PC-3 (cell line): Measurements from ENCODE around the gene DOK5. TPM values are rescaled to one million over a fixed set of nuclear protein-coding genes. Genes with fewer than 3 reads are reported as not detected.

ENCODE experiments used
- ATAC-seq: fragments of 200-7000 bp; cut with Tn5 transposase; 2 replicates; pipeline ENCODE4 v1.9.1; 2020; ENCODE audit warnings: mild to moderate bottlenecking, moderate library complexity
- BruUV-seq: library from RNA; stranded (reverse); fragments of 400-500 nt; replicated peaks from 2 replicates; lab custom pipeline; 2021; lab: Mats Ljungman, UMichigan
- CTCF ChIA-PET: fragments of 300-600 bp; sonication (Branson Sonifier 250); formaldehyde crosslinking; loops from one replicate; lab custom pipeline; 2022; ENCODE audit warnings: antibody characterized with exemption; lab: Charles Lee
- POLR2A ChIA-PET: fragments of 300-600 bp; sonication (Branson Sonifier 250); formaldehyde crosslinking; loops from one replicate; lab custom pipeline; 2022; ENCODE audit warnings: antibody characterized with exemption; ENCODE audit not compliant: unreplicated experiment; lab: Charles Lee
- DNase-seq: peaks from one replicate; pipeline ENCODE4 v3.0.0-alpha.2; 2015
- H2AFZ ChIP-seq: fragments of 300-600 bp; sonication (generic); 2 replicates; pipeline ENCODE4 v1.6.0; 2016; ENCODE audit warnings: antibody characterized with exemption, low read length
- H3F3A ChIP-seq: fragments of 300-600 bp; sonication (generic); one replicate; pipeline ENCODE4 v1.6.0; 2017; ENCODE audit warnings: antibody characterized with exemption, low read length, control low read depth, mild to moderate bottlenecking; ENCODE audit not compliant: unreplicated experiment
- H3K27ac ChIP-seq: fragments of 300-600 bp; sonication (generic); 2 replicates; pipeline ENCODE4 v1.5.1; 2016; ENCODE audit warnings: mild to moderate bottlenecking, low read length
- H3K27me3 ChIP-seq: fragments of 300-600 bp; sonication (generic); 2 replicates; pipeline ENCODE4 v1.6.1; 2016; ENCODE audit warnings: low read length, mixed read lengths
- H3K36me3 ChIP-seq: fragments of 300-600 bp; sonication (generic); 2 replicates; pipeline ENCODE4 v1.6.1; 2016; ENCODE audit warnings: low read depth, mixed run types, low read length, mixed read lengths
- H3K4me1 ChIP-seq: fragments of 300-600 bp; sonication (generic); 2 replicates; pipeline ENCODE4 v1.5.1; 2016; ENCODE audit warnings: low read length; ENCODE audit not compliant: insufficient read depth
- H3K4me2 ChIP-seq: fragments of 300-600 bp; sonication (generic); 2 replicates; pipeline ENCODE4 v1.6.0; 2016; ENCODE audit warnings: low read length
- H3K4me3 ChIP-seq: fragments of 300-600 bp; sonication (generic); 2 replicates; pipeline ENCODE4 v1.5.1; 2016; ENCODE audit warnings: mild to moderate bottlenecking, low read length, mixed read lengths
- H3K79me2 ChIP-seq: fragments of 300-600 bp; sonication (generic); 2 replicates; pipeline ENCODE4 v1.6.1; 2017; ENCODE audit warnings: low read length, mixed read lengths
- H3K9ac ChIP-seq: fragments of 300-600 bp; sonication (generic); 2 replicates; pipeline ENCODE4 v1.6.0; 2016; ENCODE audit warnings: mild to moderate bottlenecking, low read length
- H3K9me2 ChIP-seq: fragments of 300-600 bp; sonication (generic); replicated peaks from 2 replicates; pipeline ENCODE4 v1.6.1; 2016; ENCODE audit warnings: mixed run types, low read length, mixed read lengths
- H3K9me3 ChIP-seq: fragments of 300-600 bp; sonication (generic); 2 replicates; pipeline ENCODE4 v1.6.1; 2016; ENCODE audit warnings: low read length, mixed read lengths
- H4K20me1 ChIP-seq: fragments of 300-600 bp; sonication (generic); 2 replicates; pipeline ENCODE4 v1.6.1; 2016; ENCODE audit warnings: low read length, mixed read lengths
- EZH2 ChIP-seq: fragments of 300-600 bp; sonication (generic); IDR thresholded peaks from one replicate; pipeline ENCODE4 v1.6.1; 2017; ENCODE audit warnings: antibody characterized with exemption, mild to moderate bottlenecking, low read length; ENCODE audit not compliant: unreplicated experiment
- EZH2phosphoT487 ChIP-seq: fragments of 300-600 bp; sonication (generic); IDR thresholded peaks from 2 replicates; pipeline ENCODE4 v1.6.1; 2018; ENCODE audit warnings: mild to moderate bottlenecking, antibody characterized with exemption, low read length, borderline replicate concordance
- intact Hi-C: fragments of 100-400 bp; cut with micrococcal nuclease; formaldehyde crosslinking; loops from 2 replicates; pipeline ENCODE4 v1.9.0; 2023
- total RNA-seq: library from RNA; depleted of rRNA; stranded (reverse); fragments of >200 nt; gene quantifications from 2 replicates; pipeline ENCODE4 v1.2.3, GENCODE V29; 2014
- TF ChIP-seq, protein P1 (sequence below): fragments of 300-600 bp; sonication (generic); conservative IDR thresholded peaks from 2 replicates; pipeline ENCODE4 v1.5.1; 2017; ENCODE audit warnings: antibody characterized with exemption, low read depth, mild to moderate bottlenecking, low read length

The DOK5 gene
- total RNA-seq, 1 experiment from 2014 or later, result not detected

- H3K27me3 ChIP-seq, result peaks cover 19% of the 10 kb centered on the region; the same call in 1 of the 2 replicates
- intact Hi-C loops, result no loop called here
- ATAC-seq, result no peak
- H3K9me3 ChIP-seq, result 0 out of 2 replicates have a peak, but pooled peaks cover 3% of the 10 kb centered on the region
- no peaks in the 10 kb centered on the region for H4K20me1 ChIP-seq
- no peaks in the 10 kb centered on the region for H3K79me2 ChIP-seq
- CTCF ChIA-PET, result no interaction called here
- no TSS peak for BruUV-seq
- no peak for DNase-seq
- H3K9ac ChIP-seq, result no peak overlapping the region
- no peak overlapping the region for H3K4me2 ChIP-seq
- no peaks in the 10 kb centered on the region for H3K4me1 ChIP-seq
- no peaks in the 10 kb centered on the region for H3K9me2 ChIP-seq
- TF ChIP-seq EZH2phosphoT487 (no peak), EZH2 (no peak)
- TF ChIP-seq, protein P1, sequence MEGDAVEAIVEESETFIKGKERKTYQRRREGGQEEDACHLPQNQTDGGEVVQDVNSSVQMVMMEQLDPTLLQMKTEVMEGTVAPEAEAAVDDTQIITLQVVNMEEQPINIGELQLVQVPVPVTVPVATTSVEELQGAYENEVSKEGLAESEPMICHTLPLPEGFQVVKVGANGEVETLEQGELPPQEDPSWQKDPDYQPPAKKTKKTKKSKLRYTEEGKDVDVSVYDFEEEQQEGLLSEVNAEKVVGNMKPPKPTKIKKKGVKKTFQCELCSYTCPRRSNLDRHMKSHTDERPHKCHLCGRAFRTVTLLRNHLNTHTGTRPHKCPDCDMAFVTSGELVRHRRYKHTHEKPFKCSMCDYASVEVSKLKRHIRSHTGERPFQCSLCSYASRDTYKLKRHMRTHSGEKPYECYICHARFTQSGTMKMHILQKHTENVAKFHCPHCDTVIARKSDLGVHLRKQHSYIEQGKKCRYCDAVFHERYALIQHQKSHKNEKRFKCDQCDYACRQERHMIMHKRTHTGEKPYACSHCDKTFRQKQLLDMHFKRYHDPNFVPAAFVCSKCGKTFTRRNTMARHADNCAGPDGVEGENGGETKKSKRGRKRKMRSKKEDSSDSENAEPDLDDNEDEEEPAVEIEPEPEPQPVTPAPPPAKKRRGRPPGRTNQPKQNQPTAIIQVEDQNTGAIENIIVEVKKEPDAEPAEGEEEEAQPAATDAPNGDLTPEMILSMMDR, result no peak
- H3F3A ChIP-seq, result no peaks in the 10 kb centered on the region
- no peaks in the 10 kb centered on the region for H3K36me3 ChIP-seq
- H2AFZ ChIP-seq, result no peak overlapping the region
- POLR2A ChIA-PET, result no interaction called here
- H3K4me3 ChIP-seq, result no peak overlapping the region
- no peak overlapping the region for H3K27ac ChIP-seq
Observed at GRCh38 chr20:54464003-54464402, 11.4 kb upstream of the DOK5 start.

DNA sequence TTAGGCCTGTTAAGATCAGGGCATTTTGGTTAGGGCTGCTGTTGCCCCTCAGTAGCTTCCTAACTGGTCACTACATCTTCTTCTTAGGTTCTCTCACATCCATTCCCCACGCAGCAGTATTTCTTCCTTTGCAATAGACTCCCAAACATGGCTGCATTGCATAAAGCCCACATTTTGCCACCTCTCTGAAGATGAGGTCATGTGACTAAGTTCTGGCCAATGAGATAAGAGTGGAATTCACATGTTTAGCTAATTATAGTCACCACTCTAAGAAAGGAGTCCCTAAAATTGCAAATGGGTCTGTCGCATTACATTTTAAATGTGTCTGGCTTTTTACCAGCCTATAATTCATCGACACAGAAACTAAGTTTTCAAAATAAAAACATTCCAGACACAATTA is 9.3 kb upstream of the DOK5 start:
- Histone ChIP-seq H3K9me3 (0 out of 2 replicates have a peak, but pooled peaks cover 3% of the 10 kb centered on the region), H3K36me3 (no peaks in the 10 kb centered on the region), H3K27ac (no peak overlapping the region), H3F3A (no peaks in the 10 kb centered on the region), H3K9me2 (no peaks in the 10 kb centered on the region), H2AFZ (no peak overlapping the region), H3K4me2 (no peak overlapping the region), H3K79me2 (no peaks in the 10 kb centered on the region), H3K4me1 (no peaks in the 10 kb centered on the region), H3K27me3 (peaks cover 37% of the 10 kb centered on the region), H4K20me1 (no peaks in the 10 kb centered on the region), H3K9ac (no peak overlapping the region), H3K4me3 (no peak overlapping the region)
- no peak for ATAC-seq
- BruUV-seq, result no TSS peak
- CTCF ChIA-PET, result no interaction called here
- POLR2A ChIA-PET, result no interaction called here
- intact Hi-C loops, result no loop called here
- no peak for DNase-seq
- TF ChIP-seq, protein P1, result no peak
- TF ChIP-seq EZH2 (no peak), EZH2phosphoT487 (no peak)

DNA sequence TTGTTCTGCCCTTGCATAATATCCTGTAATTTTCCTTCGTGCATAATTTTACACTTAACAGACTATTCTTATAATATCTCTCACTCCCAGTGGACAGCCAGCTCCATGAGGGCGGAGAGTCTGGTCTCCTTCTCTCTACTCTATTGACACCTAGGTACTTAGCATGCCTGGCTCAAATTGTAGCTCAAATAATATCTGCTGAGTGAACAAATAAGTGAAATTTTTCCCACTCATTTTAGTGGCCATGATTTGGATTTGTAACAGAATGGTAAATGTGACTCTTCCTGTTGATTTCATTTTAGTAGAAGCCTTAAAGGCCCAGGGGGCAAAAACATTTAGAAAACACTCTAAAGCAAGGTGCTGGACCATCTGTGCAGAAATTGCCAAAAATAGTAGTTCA is 7.8 kb upstream of the DOK5 start:
- ATAC-seq (no peak), DNase-seq (no peak)
- H3K9me2 ChIP-seq, result no peaks in the 10 kb centered on the region
- no peak overlapping the region for H3K4me2 ChIP-seq
- ChIA-PET POLR2A (no interaction called here), CTCF (no interaction called here)
- H3K36me3 ChIP-seq, result no peaks in the 10 kb centered on the region
- H3F3A ChIP-seq, result no peaks in the 10 kb centered on the region
- H3K27me3 ChIP-seq, result peaks cover 51% of the 10 kb centered on the region
- intact Hi-C loops, result no loop called here
- no peak overlapping the region for H3K4me3 ChIP-seq
- H3K9ac ChIP-seq, result no peak overlapping the region
- no peaks in the 10 kb centered on the region for H3K4me1 ChIP-seq
- no peaks in the 10 kb centered on the region for H4K20me1 ChIP-seq
- no peak overlapping the region for H2AFZ ChIP-seq
- BruUV-seq, result no TSS peak
- 0 out of 2 replicates have a peak, but pooled peaks cover 10% of the 10 kb centered on the region for H3K9me3 ChIP-seq
- H3K27ac ChIP-seq, result no peak overlapping the region
- TF ChIP-seq EZH2phosphoT487, result no peak
- H3K79me2 ChIP-seq, result no peaks in the 10 kb centered on the region
